ENCODE data around the gene GRIN2A.

Gene GRIN2A

GRCh38 chr16:10065019-10065418 lies 117.2 kb downstream of the GRIN2A start:
- H3K27ac ChIP-seq (ENCODE audit: poor library complexity, severe bottlenecking), result no peak overlapping the region
- no peaks in the 10 kb centered on the region for H3K9me3 ChIP-seq (ENCODE audit: severe bottlenecking)
- no peak for ATAC-seq (ENCODE audit: low read depth)
- no peaks in the 10 kb centered on the region for H3K36me3 ChIP-seq (ENCODE audit: low read depth)
- peaks cover 10% of the 10 kb centered on the region for H3K27me3 ChIP-seq (ENCODE audit: insufficient read depth, poor library complexity, severe bottlenecking)
- no peak for DNase-seq (ENCODE audit: low spot score)
- no peak for TF ChIP-seq CTCF (IDR thresholded peaks at IDR 0.05; ENCODE audit: poor library complexity, severe bottlenecking)
- no peak overlapping the region for H3K4me3 ChIP-seq (ENCODE audit: severe bottlenecking)
- no peaks in the 10 kb centered on the region for H3K4me1 ChIP-seq (ENCODE audit: insufficient read depth, poor library complexity, severe bottlenecking)

GRCh38 chr16:10048850-10049249 lies 133.4 kb downstream of the GRIN2A start:
- DNase-seq (ENCODE audit: low spot score) (no peak), ATAC-seq (ENCODE audit: low read depth) (no peak)
- Histone ChIP-seq H3K27ac (ENCODE audit: poor library complexity, severe bottlenecking) (no peak overlapping the region), H3K4me3 (ENCODE audit: severe bottlenecking) (no peak overlapping the region), H3K4me1 (ENCODE audit: insufficient read depth, poor library complexity, severe bottlenecking) (no peaks in the 10 kb centered on the region), H3K27me3 (ENCODE audit: insufficient read depth, poor library complexity, severe bottlenecking) (no peaks in the 10 kb centered on the region), H3K9me3 (ENCODE audit: severe bottlenecking) (no peaks in the 10 kb centered on the region), H3K36me3 (ENCODE audit: low read depth) (no peaks in the 10 kb centered on the region)
- no peak for TF ChIP-seq CTCF (IDR thresholded peaks at IDR 0.05; ENCODE audit: poor library complexity, severe bottlenecking)

GRCh38 chr16:10045947-10046346 lies 136.3 kb downstream of the GRIN2A start:
- TF ChIP-seq CTCF (IDR thresholded peaks at IDR 0.05; ENCODE audit: poor library complexity, severe bottlenecking), result no peak
- ATAC-seq (ENCODE audit: low read depth), result no peak
- Histone ChIP-seq H3K4me3 (ENCODE audit: severe bottlenecking) (no peak overlapping the region), H3K27ac (ENCODE audit: poor library complexity, severe bottlenecking) (no peak overlapping the region), H3K4me1 (ENCODE audit: insufficient read depth, poor library complexity, severe bottlenecking) (no peaks in the 10 kb centered on the region), H3K9me3 (ENCODE audit: severe bottlenecking) (no peaks in the 10 kb centered on the region), H3K27me3 (ENCODE audit: insufficient read depth, poor library complexity, severe bottlenecking) (no peaks in the 10 kb centered on the region), H3K36me3 (ENCODE audit: low read depth) (no peaks in the 10 kb centered on the region)
- DNase-seq (ENCODE audit: low spot score), result no peak

GRCh38 chr16:10045291-10045775 lies 136.9 kb downstream of the GRIN2A start:
- H3K27ac ChIP-seq (ENCODE audit: poor library complexity, severe bottlenecking), result no peak overlapping the region
- no peak for TF ChIP-seq CTCF (IDR thresholded peaks at IDR 0.05; ENCODE audit: poor library complexity, severe bottlenecking)
- no peaks in the 10 kb centered on the region for H3K27me3 ChIP-seq (ENCODE audit: insufficient read depth, poor library complexity, severe bottlenecking)
- H3K4me3 ChIP-seq (ENCODE audit: severe bottlenecking), result no peak overlapping the region
- no peaks in the 10 kb centered on the region for H3K4me1 ChIP-seq (ENCODE audit: insufficient read depth, poor library complexity, severe bottlenecking)
- DNase-seq (ENCODE audit: low spot score), result no peak
- no peaks in the 10 kb centered on the region for H3K36me3 ChIP-seq (ENCODE audit: low read depth)
- no peak for ATAC-seq (ENCODE audit: low read depth)
- H3K9me3 ChIP-seq (ENCODE audit: severe bottlenecking), result no peaks in the 10 kb centered on the region

GRCh38 chr16:10040136-10041080 lies 141.8 kb downstream of the GRIN2A start:
- H3K27me3 ChIP-seq (ENCODE audit: insufficient read depth, poor library complexity, severe bottlenecking), result no peaks in the 10 kb centered on the region
- no peak for TF ChIP-seq CTCF (IDR thresholded peaks at IDR 0.05; ENCODE audit: poor library complexity, severe bottlenecking)
- no peak overlapping the region for H3K4me3 ChIP-seq (ENCODE audit: severe bottlenecking)
- DNase-seq (ENCODE audit: low spot score) (no peak), ATAC-seq (ENCODE audit: low read depth) (0 out of 3 replicates have a peak, but pooled peaks have one; percentile 21)
- H3K36me3 ChIP-seq (ENCODE audit: low read depth), result no peaks in the 10 kb centered on the region
- no peaks in the 10 kb centered on the region for H3K9me3 ChIP-seq (ENCODE audit: severe bottlenecking)
- no peaks in the 10 kb centered on the region for H3K4me1 ChIP-seq (ENCODE audit: insufficient read depth, poor library complexity, severe bottlenecking)
- H3K27ac ChIP-seq (ENCODE audit: poor library complexity, severe bottlenecking), result no peak overlapping the region
